NCI-H82 treated with DMSO at 0.1 percent for 48 hours (cell line): Measurements from ENCODE around the gene PTGFRN.

Experiments used
- DNase-seq: peaks from one replicate; lab custom pipeline; 2025; ENCODE audit not compliant: unreplicated experiment; lab: John Stamatoyannopoulos, UW

Gene PTGFRN

GRCh38 chr1:116940814-116941599 is 31.3 kb downstream of the PTGFRN start:
- no peak for DNase-seq

- DNase-seq, result no peak
These were observed 32.0 kb downstream of the PTGFRN start for GRCh38 chr1:116941670-116942069.

- no peak for DNase-seq
These were observed 32.6 kb downstream of the PTGFRN start for GRCh38 chr1:116942344-116942743.

- no peak for DNase-seq
These were observed 33.7 kb downstream of the PTGFRN start for GRCh38 chr1:116943438-116943837.

GRCh38 chr1:116944613-116945012 is 34.9 kb downstream of the PTGFRN start:
- no peak for DNase-seq

GRCh38 chr1:116945421-116945820 is 35.7 kb downstream of the PTGFRN start:
- DNase-seq, result no peak

GRCh38 chr1:116945996-116946395 is 36.3 kb downstream of the PTGFRN start:
- no peak for DNase-seq

- DNase-seq, result no peak
These were observed 37.6 kb downstream of the PTGFRN start for GRCh38 chr1:116947092-116947860.

- no peak for DNase-seq
These were observed 38.3 kb downstream of the PTGFRN start for GRCh38 chr1:116948046-116948445.

GRCh38 chr1:116948642-116949041 is 38.9 kb downstream of the PTGFRN start:
- no peak for DNase-seq

GRCh38 chr1:116949213-116949985 is 39.7 kb downstream of the PTGFRN start:
- DNase-seq, result no peak

GRCh38 chr1:116950517-116951199 is 40.9 kb downstream of the PTGFRN start:
- no peak for DNase-seq

- DNase-seq, result no peak
These were observed 41.7 kb downstream of the PTGFRN start for GRCh38 chr1:116951200-116951935.

- DNase-seq, result peak; percentile 89
These were observed 43.1 kb downstream of the PTGFRN start for GRCh38 chr1:116952738-116953275.

- DNase-seq, result peak; percentile 85
These were observed 44.7 kb downstream of the PTGFRN start for GRCh38 chr1:116954440-116954839.

GRCh38 chr1:116956378-116956777 is 46.7 kb downstream of the PTGFRN start:
- no peak for DNase-seq

GRCh38 chr1:116957646-116958045 is 47.9 kb downstream of the PTGFRN start:
- no peak for DNase-seq

GRCh38 chr1:116958110-116958509 is 48.4 kb downstream of the PTGFRN start:
- DNase-seq, result no peak

- no peak for DNase-seq
These were observed 49.3 kb downstream of the PTGFRN start for GRCh38 chr1:116958977-116959376.

- no peak for DNase-seq
These were observed 51.9 kb downstream of the PTGFRN start for GRCh38 chr1:116961606-116962005.
